GM21717 (cell line): ENCODE results near the gene HEATR3.

Source experiments
- ATAC-seq: cut with Tn5 transposase; IDR thresholded peaks from one replicate; pipeline ENCODE4 v1.9.1; 2021; ENCODE audit warnings: mild to moderate bottlenecking, moderate library complexity; ENCODE audit not compliant: unreplicated experiment

HEATR3 gene

DNA sequence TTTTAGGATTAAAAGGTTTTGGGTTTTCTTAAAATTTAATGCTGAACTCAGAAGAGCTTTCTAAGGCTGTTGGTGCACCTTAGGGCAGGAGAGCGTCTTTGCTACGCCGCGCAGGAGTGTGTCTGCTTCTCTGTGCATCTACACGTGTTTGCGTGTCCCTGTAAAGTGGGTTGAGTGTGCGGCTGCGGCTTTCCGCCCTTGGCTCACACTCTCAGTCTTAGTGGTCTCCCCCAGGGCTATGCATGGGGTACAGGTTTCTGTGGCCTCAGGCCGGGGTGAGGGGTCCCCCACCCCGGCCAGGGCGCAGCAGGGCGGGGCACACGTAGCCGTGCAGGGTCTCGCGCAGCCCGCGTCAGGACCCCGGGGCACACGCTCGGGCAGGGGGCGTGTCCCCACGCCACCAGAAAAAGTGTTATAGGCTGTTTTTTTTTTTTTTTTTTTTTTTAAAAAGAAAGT, 86.6 kb downstream of the HEATR3 start:
- peak; percentile 48 for ATAC-seq

DNA sequence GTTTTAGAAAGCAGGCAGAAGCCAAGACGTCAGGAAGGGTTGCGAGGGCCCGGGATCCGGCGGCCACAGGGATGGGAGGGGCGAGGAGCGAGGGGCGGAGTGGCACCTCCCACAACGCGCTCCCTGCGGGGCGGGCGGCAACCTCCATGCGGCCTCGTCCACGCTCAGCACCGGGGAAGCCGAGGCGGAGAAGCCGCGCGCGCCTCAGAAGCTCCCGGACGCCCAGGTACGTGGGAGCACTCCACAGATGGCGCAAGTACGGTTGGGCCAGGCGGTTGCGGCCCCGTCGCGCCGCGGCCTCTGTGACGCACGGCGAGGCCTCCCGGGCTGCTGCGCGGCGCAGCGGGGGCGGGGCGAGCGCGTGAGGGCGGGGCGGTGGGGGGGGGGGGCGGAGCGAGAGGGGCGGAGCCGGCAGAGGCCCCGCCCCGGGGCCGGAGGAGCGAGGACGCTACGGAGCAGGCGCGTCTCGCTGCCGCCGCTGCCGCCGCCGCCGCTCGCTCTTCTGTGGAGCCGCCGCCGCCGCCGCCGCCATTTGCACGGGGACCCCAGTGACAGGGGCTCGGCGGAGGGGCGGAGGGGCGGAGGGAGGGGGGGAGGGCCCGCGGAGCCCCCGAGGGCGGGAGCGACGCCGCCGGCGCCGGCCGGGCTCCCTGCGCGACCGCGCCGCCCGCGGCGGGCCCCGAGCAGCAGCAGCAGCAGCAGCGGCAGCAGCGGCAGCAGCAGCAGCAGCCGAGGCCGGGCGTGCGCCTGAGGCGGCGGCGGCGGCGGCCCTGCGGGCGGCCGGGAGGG, 87.2 kb downstream of the HEATR3 start, which contains the start of gene TENT4B:
TSS of gene TENT4B (plus strand) at position 500 of the 789 bp plus-strand sequence. CDS start 316 bp downstream, outside the sequence.
- ATAC-seq = peak; percentile 78

DNA sequence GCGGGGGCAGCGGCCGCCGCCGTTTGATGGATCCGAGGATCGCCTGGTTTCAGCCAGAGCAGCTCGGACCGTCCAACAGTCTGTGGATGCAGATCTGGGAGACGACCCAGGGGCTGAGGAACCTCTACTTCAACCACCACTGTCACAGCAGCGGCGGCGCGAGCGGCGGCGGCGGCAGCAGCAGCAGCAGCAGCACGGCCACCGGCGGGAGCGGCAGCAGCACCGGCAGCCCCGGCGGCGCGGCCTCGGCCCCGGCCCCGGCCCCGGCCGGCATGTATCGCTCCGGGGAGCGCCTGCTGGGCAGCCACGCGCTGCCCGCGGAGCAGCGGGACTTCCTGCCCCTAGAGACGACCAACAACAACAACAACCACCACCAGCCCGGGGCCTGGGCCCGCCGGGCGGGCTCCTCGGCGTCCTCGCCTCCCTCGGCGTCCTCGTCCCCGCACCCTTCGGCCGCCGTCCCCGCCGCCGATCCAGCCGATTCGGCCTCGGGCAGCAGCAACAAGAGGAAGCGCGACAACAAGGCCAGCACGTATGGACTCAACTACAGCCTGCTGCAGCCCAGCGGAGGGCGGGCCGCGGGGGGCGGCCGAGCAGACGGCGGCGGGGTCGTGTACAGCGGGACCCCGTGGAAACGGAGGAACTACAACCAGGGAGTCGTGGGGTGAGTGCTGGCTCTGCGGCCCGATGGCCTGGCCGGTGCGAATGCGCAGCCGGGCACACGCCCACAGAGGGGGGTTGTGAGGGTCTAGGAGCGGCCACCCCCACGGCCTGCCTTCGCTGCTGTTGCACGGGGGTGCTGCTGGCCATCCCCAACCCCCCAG, 88.0 kb downstream of the HEATR3 start:
- peak; percentile 20 for ATAC-seq

DNA sequence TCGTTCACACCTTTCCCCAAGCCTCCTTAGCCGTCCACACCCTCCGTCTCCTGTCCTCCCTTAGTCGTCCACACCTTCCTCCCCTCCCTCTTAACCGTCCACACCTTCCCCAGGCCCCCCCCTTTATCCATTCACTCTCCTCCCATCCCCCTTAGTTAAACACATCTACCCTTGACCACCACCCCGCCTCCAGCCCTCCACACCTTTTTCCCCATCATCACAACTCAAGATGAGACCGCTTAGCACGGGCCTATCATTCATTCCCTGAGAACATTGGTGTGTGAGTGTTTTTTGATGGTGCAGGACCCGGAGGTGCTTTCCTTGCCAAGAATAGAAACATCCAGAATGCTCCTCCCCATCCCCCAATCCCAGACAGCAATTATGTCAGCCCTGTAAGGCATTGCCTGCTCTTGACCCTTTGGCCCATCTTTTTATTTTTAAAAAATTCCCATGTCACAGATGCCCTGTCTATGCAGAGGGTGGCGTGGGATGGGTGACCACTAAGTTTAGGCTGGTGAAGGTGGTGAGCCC, 88.7 kb downstream of the HEATR3 start:
- ATAC-seq = no peak

DNA sequence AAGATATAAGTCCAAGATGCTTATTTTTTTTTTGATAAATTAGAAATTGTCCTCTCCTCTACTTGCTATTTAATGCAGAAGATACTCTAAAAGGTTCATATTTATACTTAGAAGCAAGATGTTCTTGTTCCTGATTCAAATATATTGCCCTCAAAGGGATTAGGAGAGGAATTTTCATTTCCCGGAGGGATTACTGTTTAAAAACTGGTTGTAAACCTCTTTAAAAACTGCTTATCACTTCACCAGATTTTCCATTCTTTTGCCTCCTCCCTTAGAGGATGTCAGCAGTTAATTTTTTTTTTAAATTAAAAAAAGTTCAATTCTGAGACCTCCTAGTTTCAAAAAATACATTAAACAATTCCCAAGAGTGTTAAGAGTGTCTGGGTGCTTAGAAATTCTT, 90.2 kb downstream of the HEATR3 start:
- no peak for ATAC-seq
